ENCODE data around the gene WDR33.

GRCh38 chr2:127663566-127664064 lies 147.4 kb downstream of the WDR33 start:
- TF ChIP-seq CTCF (IDR thresholded peaks at IDR 0.05; ENCODE audit: low read length) (no peak), EZH2 (IDR thresholded peaks at IDR 0.05; ENCODE audit: borderline replicate concordance, low read length) (no peak)

Measured in OCI-LY1 (cell line).